SHP77 (cell line): Measurements from ENCODE around the gene MBNL2.
A peak's percentile ranks its signal among the peaks of the same experiment; 100 is the strongest.
"Not testable (repeated sequence)": the region's sequence is repeated elsewhere in the genome, so short reads cannot be mapped to it uniquely, and the experiment has no call there.

Experiments used
- DNase-seq, 2 experiments: peaks; one replicate each; lab custom pipeline; 2025; lab: John Stamatoyannopoulos, UW

The MBNL2 gene

GRCh38 chr13:97347255-97347932 lies 125.3 kb downstream of the MBNL2 start:
- DNase-seq, result no peak

GRCh38 chr13:97348569-97349100 lies 126.5 kb downstream of the MBNL2 start:
- DNase-seq, result no peak

GRCh38 chr13:97352012-97352411 lies 129.9 kb downstream of the MBNL2 start:
- not testable (repeated sequence) for DNase-seq

- DNase-seq, result no peak
These were observed 130.7 kb downstream of the MBNL2 start for GRCh38 chr13:97352815-97353214.

GRCh38 chr13:97353927-97354675 lies 132.0 kb downstream of the MBNL2 start:
- DNase-seq, result no peak

- no peak for DNase-seq
These were observed 132.7 kb downstream of the MBNL2 start for GRCh38 chr13:97354808-97355207.

GRCh38 chr13:97356592-97356991 lies 134.5 kb downstream of the MBNL2 start:
- no peak for DNase-seq

- DNase-seq, result peak; percentile 85 to 87
These were observed 137.3 kb downstream of the MBNL2 start for GRCh38 chr13:97359181-97360057.

GRCh38 chr13:97360610-97361009 lies 138.5 kb downstream of the MBNL2 start:
- no peak for DNase-seq

- no peak for DNase-seq
These were observed 141.9 kb downstream of the MBNL2 start for GRCh38 chr13:97364031-97364430.

GRCh38 chr13:97364827-97365226 lies 142.7 kb downstream of the MBNL2 start:
- no peak for DNase-seq

GRCh38 chr13:97366172-97366688 lies 144.1 kb downstream of the MBNL2 start:
- no peak for DNase-seq

- DNase-seq, result no peak
These were observed 145.1 kb downstream of the MBNL2 start for GRCh38 chr13:97367016-97367822.

- no peak for DNase-seq
These were observed 147.2 kb downstream of the MBNL2 start for GRCh38 chr13:97369261-97369893.

GRCh38 chr13:97371486-97372109 lies 149.5 kb downstream of the MBNL2 start:
- DNase-seq, result no peak

- no peak for DNase-seq
These were observed 150.8 kb downstream of the MBNL2 start for GRCh38 chr13:97372936-97373335.

GRCh38 chr13:97373787-97374186 lies 151.7 kb downstream of the MBNL2 start:
- DNase-seq, result no peak

- DNase-seq, result no peak
These were observed 154.8 kb downstream of the MBNL2 start for GRCh38 chr13:97376981-97377380.

GRCh38 chr13:97379386-97379785 lies 157.3 kb downstream of the MBNL2 start:
- no peak for DNase-seq

GRCh38 chr13:97380696-97381095 lies 158.6 kb downstream of the MBNL2 start:
- no peak for DNase-seq
